ENCODE data around the gene PRTN3. TPM values are rescaled to one million over a fixed set of nuclear protein-coding genes. Genes with fewer than 3 reads are reported as not detected.
"Not testable (repeated sequence)": the region's sequence is repeated elsewhere in the genome, so short reads cannot be mapped to it uniquely, and the experiment has no call there.

PRTN3 gene
- total RNA-seq, 1 donor from 2014 or later = not detected

GRCh38 chr19:862581-863314 lies 21.9 kb downstream of the PRTN3 start:
- peak; percentile 20 to 62 for DNase-seq (ENCODE audit: low read depth in 2 of 2)

GRCh38 chr19:863315-863620 lies 22.5 kb downstream of the PRTN3 start:
- no peak for DNase-seq (ENCODE audit: low read depth in 2 of 2)

GRCh38 chr19:866769-867300 lies 26.0 kb downstream of the PRTN3 start:
- no peak for DNase-seq (ENCODE audit: low read depth in 2 of 2)

GRCh38 chr19:867301-867793 lies 26.5 kb downstream of the PRTN3 start:
- DNase-seq (ENCODE audit: low read depth in 2 of 2) = no peak

GRCh38 chr19:867855-868457 lies 27.2 kb downstream of the PRTN3 start:
- no peak for DNase-seq (ENCODE audit: low read depth in 2 of 2)

GRCh38 chr19:868458-869244 lies 27.9 kb downstream of the PRTN3 start:
- DNase-seq (ENCODE audit: low read depth in 2 of 2) = no peak

GRCh38 chr19:869245-870177 lies 28.7 kb downstream of the PRTN3 start:
- DNase-seq (ENCODE audit: low read depth in 2 of 2) = peak; percentile 67 to 91

- no peak for DNase-seq (ENCODE audit: low read depth in 2 of 2)
These were observed 29.5 kb downstream of the PRTN3 start for GRCh38 chr19:870314-870713.

- DNase-seq (ENCODE audit: low read depth in 2 of 2) = no peak
These were observed 30.2 kb downstream of the PRTN3 start for GRCh38 chr19:870963-871401.

- no peak for DNase-seq (ENCODE audit: low read depth in 2 of 2)
These were observed 30.9 kb downstream of the PRTN3 start for GRCh38 chr19:871446-872265.

- DNase-seq (ENCODE audit: low read depth in 2 of 2) = peak in 1 of 2 donors; percentile 37
These were observed 31.6 kb downstream of the PRTN3 start for GRCh38 chr19:872266-872951.

- peak in 1 of 2 donors; percentile 41 for DNase-seq (ENCODE audit: low read depth in 2 of 2)
These were observed 32.3 kb downstream of the PRTN3 start for GRCh38 chr19:873084-873483.

GRCh38 chr19:873561-874041 lies 32.8 kb downstream of the PRTN3 start:
- DNase-seq (ENCODE audit: low read depth in 2 of 2) = no peak

- DNase-seq (ENCODE audit: low read depth in 2 of 2) = no peak
These were observed 34.6 kb downstream of the PRTN3 start for GRCh38 chr19:875265-875879.

GRCh38 chr19:876089-876488 lies 35.3 kb downstream of the PRTN3 start:
- no peak for DNase-seq (ENCODE audit: low read depth in 2 of 2)

- no peak for DNase-seq (ENCODE audit: low read depth in 2 of 2)
These were observed 36.0 kb downstream of the PRTN3 start for GRCh38 chr19:876780-877314.

GRCh38 chr19:877992-878660 lies 37.3 kb downstream of the PRTN3 start:
- not testable (repeated sequence) for DNase-seq (ENCODE audit: low read depth in 2 of 2)
